ENCODE results near the gene NEMP1.
"Not testable (repeated sequence)": the region's sequence is repeated elsewhere in the genome, so short reads cannot be mapped to it uniquely, and the experiment has no call there.

The NEMP1 gene

DNA sequence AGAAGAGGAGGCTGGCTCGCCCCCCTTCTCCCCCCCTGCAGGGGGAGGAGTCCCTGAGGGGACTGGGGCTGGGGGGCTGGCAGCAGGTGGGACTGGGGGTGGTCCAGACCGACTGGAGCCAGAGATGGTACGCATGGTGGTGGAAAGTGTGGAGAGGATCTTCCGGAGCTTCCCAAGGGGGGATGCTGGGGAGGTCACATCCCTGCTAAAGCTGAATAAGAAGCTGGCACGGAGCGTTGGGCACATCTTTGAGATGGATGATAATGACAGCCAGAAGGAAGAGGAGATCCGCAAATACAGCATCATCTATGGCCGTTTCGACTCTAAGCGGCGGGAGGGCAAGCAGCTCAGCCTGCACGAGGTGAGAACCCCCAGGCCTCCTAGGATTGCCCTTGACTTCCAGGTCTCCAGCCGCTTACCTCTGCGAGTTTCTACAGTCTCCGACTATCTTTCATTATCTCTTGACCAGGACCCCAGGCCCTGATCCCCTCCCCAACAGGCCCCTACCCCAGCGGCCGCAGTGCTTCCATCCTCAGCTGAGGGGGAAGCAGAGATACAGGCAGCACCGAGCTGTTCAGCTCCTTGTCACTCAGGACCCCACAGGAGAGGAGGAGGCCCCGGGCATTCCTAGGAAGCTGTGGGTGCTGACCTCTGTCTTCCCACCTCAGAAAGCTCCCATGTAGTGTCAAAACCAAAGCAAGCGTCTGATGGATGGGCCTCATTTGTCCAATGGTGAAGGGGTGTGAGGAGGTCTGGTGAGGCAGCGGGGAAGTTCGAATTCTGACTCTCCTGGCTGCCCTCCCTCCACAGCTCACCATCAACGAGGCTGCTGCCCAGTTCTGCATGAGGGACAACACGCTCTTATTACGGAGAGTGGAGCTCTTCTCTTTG is 13.3 kb upstream of the NEMP1 start:
- no peak for DNase-seq (ENCODE audit: low read depth)

DNA sequence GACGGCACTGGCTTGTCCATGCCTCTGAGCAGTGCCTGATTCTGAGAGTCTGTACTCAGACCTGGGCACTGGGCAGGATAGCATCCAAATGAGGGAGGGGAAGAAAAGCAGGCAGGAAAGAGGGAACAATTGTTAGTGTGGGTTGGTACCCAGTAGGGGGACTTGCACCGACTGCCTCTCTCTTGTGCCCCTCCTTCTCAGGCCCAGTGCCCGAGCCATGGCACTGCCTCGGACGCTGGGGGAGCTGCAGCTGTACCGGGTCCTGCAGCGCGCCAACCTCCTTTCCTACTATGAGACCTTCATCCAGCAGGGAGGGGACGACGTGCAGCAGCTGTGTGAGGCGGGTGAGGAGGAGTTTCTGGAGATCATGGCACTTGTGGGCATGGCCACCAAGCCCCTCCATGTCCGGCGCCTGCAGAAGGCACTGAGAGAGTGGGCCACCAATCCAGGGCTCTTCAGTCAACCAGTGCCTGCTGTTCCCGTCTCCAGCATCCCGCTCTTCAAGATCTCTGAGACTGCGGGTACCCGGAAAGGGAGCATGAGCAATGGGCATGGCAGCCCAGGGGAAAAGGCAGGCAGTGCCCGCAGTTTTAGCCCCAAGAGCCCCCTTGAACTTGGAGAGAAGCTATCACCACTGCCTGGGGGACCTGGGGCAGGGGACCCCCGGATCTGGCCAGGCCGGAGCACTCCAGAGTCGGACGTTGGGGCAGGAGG is 12.5 kb upstream of the NEMP1 start:
- DNase-seq (ENCODE audit: low read depth): no peak

DNA sequence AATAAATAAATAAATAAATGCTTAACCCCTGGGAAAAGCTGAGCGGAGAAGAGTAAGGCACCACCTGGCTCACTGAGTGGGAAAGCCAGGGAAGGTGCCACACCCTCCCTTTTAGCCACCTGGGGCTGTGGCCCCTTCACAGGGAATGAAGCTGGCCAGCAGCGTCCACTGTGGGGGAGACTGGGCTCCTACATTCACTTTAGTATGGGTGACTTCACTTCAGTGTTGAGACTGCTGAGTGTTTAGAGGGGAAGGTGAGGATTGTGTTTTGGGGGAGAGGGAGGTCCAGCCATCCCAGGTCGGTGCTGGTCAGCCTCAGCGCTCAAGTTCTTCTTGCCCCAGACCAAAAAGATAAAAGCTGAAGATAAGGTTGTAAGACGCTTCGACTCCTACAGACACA is 11.9 kb upstream of the NEMP1 start:
- no peak for DNase-seq (ENCODE audit: low read depth)

DNA sequence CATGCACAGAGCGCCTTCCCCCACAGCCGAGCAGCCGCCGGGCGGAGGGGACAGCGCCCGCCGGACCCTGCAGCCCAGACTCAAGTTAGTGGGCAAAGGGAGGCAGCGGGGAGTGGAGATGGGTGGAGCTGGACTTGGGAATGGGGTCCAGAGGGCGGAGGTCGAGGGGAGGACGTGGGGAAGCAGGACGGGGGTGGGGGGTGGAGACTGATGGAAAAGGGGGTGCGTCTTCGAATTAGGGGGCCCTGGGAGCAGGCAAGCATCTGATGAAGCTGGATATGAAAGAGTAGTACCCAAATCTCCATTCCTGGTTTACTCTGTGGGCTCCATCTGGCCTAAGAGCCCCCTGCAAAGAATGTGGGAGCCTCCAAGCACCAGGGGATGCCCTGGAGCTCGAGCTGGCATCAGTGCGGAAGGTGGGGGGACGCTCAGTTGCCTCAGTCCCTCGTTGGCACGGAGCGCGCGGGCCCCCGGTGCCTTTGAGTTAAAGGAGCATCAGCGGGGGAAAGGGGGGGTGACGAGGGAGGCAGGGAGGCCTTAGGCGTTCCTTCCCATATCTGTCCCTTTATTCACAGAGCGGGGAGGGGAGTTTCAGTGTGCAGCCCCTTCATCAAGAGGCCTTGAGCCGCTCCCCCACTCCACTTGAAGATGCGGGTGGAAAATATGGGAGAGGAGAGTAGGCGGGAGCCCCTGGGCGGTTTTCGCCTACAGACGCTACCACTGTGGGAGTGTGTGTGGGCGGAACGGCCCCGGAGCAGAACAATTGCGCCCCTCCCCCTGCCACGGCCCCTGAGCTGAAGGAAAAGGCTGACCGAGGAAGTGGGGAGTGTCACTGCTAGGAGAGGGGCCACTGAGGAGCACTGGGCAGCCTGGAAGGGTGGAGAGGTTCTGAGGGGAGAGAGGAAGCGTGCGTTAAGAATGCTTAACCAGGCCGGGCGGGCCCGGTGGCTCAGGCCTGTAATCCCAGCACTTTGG is 11.0 kb upstream of the NEMP1 start:
- DNase-seq (ENCODE audit: low read depth): no peak

DNA sequence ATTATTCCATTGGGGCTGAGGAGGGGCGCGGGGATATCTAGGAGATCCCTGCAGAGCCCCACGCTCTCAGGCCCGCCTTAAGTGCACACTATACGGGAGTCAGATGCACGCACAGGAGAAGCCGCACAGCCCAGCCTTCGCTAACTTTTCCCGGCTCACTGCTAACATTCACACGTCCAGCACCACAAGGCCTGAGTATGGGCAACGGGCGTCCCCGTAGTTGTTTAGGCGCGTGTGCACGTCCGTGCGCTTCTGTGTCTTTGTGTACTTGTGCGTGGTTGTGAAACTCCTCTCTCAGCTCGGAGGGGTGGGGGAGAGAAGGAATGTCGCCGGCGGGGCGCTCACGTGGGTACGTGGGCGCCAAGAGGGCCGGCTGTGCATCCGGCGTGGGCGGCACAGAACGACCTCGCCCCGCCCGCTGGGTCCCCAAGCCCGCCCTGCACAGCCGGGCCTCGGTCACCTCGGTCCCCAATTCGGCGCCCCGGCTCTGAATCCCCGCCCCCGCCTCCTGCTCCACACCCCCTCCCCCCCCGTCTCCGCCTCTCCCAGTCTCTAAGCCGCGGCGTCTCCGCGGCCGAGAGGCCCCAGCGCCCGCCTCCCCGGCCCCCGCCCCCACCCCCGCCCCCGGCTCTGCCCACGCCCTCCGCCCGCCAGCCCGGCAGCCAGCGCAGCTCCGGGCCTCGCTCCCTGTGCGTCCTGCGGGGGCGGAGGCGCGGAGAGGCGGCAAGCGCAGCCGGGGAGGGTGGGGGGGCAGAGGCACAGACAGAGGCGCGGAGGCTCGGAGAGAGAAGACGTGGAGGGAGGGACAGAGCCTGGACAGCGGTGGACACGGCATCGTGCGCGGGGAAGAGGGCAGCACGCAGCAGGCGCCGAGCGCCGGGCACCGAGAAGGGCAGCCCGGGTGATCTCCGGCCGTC is 10.0 kb upstream of the NEMP1 start, which contains the start of gene NAB2:
Gene NAB2 (plus strand): TSS at position 761 of the 917 bp plus-strand sequence. CDS start 158 bp downstream, outside the sequence.
- peak; percentile 74 for DNase-seq (ENCODE audit: low read depth)

DNA sequence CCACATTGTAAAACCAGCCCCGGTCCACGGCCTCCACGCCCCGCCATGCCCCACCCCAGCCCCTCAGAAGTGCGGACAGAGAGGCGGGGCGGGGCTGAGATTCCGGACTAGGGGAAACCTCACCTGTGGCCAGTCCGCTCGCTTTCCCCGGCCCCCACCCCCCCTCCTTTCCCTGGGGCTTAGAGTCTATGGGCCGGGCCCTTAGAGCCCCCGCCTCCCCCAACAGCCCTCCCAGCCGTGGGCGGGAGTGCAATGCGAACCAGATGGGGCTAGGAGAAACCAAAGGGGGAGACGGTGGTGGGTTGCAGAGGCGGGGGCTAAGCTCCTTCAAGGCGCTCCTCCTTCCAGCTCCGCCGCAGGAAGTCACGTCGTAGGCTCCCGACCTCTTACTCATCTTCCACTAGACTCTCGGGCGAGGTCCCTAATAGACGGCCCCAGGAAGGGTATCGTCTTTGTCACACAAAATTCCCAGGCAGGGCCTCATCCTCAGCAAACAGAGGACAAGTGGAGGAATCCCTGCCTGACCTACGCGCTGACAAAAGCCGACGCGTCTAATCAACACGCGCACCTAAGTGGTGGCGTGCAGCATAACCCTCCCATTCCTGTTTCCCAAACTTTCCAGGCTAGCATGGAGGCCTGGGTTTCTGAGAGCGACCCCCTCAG is 9.2 kb upstream of the NEMP1 start:
- no peak for DNase-seq (ENCODE audit: low read depth)

DNA sequence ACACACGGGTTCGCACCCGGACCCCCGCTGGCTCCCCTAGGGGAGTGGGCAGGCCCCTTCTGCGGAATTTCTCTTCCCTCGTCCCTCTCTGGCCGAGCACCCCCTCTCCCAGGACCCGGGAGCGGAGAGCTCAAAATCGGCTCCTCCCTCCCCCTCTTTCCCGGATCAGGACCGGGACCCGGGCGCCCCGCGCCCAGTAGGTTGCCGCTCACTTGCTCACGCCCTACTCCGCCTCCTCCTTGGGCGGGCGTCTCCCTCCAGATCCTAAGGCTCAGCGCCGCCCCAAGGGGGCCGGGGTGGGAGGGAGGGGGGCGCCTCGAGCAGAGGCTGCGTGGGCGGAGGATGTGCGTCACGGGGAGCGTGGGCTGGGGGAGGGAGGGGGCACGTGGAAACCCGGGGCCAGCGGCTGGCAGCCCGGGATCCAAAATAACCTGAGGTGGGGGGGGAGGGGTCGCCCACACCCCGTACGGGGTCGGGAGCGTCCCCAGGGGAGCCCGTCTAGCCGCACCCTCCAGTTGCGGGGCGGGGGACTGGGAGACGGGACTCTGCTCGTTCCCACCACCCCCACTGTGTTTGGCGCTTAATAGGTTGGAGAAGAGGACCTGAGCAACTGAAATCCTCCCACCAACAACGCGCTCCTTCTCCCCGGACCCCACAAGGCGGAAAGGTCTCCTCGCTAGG is 8.6 kb upstream of the NEMP1 start:
- DNase-seq (ENCODE audit: low read depth): peak; percentile 88

DNA sequence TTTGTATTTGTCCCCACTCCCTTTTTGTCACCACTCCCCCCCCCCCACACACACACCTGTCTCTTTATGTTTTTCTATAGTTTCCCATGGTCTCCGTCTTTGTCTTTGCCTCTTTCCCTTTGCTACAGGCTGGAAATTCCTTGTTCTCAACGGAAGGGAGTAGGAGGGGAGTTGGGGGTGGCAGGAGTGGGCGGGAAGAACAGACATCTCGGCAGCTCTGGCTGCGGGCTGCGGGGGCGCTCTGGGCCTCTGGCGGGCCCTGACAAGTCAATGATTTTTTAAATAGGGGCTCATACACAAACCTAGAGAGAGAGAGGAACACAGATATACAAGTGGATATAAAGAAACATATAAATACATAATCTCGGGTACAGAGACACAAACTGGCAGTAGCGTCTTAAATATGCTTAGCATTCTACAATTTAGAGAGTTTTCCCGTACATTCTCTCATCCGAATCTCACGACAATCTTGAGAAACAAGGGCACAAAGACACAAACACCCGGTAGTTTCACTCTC is 8.0 kb upstream of the NEMP1 start:
- no peak for DNase-seq (ENCODE audit: low read depth)

DNA sequence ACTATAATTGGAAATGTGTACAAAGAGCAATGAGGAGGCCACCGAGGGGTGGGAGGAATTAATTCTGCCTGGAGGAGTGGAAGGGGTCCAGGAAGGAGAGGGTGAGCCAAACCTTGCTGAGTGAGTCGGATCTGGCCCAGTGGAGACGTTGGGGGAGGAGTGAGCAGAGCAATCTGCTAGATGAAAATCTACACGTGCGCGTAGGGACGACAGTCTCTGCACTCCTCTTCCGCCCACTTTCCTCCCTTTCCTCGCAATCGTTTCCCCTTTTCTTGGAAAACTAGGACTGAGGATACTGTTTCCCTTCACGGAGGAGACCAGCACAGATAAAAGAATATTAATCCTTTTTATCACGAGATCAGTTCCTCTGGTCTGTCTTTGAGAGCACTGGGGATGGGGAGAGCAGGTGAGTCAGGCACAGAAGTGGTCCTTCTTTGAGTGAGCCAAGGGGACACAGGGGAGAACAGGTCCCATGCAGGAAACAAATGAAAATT is 7.5 kb upstream of the NEMP1 start:
- no peak for DNase-seq (ENCODE audit: low read depth)

DNA sequence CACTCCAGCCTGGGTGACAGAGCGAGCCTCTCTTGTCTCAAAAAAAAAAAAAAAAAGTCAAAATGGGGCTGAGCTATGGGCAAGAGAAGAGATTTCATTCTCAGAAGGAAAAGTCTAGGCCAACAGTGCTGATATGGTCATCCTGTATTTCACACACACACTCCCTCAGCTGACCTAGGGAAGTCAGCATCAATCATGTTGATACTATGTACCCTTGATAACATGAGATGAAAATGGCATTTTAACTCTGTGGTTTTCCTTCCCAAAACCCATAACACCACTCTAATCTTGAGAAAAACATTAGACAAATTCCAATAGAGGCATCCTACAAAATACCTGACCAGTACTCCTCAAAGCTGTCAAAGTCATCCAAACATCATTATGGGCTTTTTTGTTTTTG is 2.3 kb upstream of the NEMP1 start:
- DNase-seq (ENCODE audit: low read depth): no peak

DNA sequence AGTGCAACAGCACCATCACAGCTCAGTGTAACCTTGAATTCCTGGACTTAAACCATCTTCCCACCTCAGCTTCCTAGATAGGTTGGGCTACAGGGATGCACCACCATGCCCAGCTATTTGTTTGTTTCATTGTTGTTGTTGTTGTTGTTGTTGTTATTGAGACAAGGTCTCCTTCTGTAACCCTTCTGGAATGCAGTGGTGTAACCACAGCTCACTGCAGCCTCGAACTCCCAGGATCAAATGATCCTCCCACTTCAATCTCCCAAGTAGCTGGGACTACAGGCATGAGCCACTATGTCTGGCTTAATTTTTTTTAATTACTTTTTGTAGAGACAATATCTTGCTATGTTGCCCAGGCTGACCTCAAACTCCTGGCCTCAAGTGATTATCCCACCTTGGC is 1.2 kb upstream of the NEMP1 start:
- DNase-seq (ENCODE audit: low read depth): no peak

DNA sequence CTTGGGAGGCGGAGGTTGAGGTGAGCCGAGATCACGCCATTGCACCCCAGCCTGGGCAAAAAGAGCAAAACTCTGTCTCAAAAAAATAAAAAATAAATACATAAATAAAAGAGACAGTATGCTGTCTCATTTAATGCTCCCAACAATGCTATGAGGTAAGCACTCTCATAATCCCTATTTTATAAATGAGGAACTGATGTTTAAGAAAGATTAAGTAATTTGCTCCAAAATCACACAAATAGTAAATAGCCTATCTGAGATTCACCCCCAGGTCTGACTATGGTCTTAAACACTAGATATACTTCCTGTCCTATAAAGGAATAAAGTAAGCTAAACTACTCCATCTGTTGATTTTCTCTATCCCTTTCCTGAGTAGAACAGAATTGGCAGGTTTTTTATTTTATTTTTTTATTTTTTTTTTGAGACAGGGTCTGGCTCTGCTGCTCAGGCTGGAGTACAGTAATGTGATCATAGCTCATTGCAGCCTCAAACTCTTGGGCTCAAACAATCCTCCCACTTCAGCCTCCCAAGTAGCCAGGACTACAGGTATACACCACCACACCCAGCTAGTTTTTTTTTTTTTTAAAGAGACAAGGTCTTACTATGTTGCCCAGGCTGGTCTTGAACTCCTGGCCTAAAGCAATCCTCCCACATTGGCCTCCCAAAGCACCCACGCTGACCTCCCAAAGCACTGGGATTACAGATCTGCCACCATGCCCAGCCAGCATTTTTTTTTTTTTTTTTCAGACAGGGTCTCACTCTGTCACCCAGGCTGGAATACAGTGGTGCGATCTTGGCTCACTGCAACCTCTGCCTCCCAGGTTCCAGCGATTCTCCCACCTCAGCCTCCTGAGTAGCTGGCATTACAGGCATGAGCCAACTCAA is 4.8 kb downstream of the NEMP1 start:
- not testable (repeated sequence) for DNase-seq (ENCODE audit: low read depth)

DNA sequence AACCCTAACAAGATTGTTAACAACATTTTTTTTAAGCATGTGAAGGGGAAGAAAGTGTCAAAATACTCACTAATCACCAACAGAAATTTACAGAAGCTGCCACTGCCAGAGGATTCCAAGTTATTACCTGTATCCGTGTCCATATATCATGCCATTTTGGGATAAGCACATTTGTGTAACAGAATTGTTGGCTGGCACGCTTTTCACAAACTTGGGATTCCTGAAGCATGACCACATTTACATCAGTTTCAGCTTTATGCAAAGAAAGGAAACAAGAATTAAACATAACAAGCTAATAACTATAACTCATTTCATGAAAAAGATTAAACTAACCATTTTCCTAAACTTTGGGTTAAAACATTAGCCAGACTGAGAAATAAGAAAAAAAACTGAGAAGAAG is 5.9 kb downstream of the NEMP1 start:
- no peak for DNase-seq (ENCODE audit: low read depth)

DNA sequence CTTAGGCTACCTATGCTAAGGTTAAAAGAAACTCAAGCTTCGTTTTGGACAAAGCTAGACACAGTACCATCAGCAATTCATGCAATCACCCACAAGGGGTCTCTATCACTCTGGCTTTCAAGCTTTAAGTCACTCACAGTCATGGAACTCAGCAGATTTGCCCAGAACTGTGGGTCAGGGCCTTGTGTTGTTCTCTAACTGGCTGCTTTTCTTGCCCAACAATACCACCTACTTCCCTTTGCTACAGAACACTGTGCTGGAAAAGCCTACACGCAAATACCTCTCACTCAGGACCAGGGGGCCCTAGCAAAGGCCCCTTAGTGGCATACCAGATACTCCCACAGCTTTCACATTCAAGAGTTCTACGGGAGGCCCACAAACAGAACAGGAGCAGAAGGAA is 9.1 kb downstream of the NEMP1 start:
- DNase-seq (ENCODE audit: low read depth): no peak

DNA sequence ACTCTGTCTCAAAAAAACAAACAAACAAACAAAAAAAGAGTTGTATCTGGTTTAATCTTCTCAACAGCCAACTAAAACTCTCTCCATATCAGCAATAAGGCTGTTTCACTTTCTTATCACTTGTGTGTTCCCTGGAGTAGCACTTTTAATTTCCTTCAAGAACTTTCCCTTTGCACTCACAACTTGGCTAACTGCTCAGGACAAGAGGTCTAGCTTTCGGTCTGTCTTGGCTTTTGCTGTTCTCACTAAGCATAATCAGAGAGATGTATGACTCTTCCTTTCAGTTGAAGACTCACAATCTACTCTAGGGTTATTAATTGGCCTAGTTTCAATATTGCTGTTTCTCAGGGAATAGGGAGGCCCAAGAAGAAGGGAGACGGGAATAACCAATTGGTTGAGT is 12.3 kb downstream of the NEMP1 start:
- no peak for DNase-seq (ENCODE audit: low read depth)

DNA sequence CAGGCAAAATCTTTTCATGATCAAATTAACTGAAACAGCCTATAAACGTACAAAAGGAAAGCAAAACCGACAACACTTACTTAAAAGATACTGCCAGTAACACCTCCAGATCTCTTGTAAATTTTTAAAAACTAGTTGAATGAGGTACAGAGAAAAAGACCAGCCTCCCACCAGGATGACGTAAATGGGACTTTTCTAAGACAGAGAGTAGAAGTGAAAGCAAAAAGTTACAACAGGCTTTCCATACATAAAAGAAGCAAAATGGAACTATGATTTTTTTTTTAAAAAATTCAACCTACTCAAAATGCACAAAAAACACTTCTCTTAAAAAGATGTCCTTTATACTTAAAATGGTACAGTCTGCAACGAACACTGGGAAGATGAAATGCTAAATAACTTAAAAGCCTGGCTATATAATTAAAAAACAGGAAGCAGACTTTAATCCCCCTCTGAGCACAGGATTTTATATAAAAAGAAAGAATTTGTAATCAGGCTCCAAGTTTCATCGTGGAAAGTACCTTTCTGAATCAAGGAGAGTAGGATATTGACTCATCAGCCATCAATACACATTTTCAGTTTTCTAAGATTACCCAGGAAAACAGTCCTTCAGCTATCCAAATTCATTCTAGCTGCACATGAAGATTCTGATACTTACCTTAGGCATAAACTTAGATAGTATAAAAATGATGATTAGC is 14.5 kb downstream of the NEMP1 start:
- DNase-seq (ENCODE audit: low read depth): no peak

DNA sequence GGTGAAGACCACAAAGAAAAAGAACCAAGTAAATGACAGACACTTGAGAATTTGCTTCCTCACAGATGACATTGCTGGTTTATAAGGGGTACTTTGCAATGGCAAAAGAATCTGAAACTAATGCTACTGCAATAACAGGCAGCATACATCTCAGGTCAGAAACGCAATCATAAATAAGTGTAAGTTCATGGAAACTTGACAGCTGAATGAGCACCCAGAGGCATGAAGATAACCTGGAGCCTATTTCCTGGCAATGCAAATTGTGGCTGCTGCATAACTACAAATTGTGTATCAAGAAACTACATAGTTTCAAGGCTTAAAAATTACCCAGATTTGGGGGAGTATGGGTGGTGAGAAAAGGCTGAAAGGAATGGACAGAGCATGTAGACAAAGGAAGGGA is 20.1 kb downstream of the NEMP1 start:
- DNase-seq (ENCODE audit: low read depth): no peak
